ENCODE data around the gene SAMHD1.

DNA sequence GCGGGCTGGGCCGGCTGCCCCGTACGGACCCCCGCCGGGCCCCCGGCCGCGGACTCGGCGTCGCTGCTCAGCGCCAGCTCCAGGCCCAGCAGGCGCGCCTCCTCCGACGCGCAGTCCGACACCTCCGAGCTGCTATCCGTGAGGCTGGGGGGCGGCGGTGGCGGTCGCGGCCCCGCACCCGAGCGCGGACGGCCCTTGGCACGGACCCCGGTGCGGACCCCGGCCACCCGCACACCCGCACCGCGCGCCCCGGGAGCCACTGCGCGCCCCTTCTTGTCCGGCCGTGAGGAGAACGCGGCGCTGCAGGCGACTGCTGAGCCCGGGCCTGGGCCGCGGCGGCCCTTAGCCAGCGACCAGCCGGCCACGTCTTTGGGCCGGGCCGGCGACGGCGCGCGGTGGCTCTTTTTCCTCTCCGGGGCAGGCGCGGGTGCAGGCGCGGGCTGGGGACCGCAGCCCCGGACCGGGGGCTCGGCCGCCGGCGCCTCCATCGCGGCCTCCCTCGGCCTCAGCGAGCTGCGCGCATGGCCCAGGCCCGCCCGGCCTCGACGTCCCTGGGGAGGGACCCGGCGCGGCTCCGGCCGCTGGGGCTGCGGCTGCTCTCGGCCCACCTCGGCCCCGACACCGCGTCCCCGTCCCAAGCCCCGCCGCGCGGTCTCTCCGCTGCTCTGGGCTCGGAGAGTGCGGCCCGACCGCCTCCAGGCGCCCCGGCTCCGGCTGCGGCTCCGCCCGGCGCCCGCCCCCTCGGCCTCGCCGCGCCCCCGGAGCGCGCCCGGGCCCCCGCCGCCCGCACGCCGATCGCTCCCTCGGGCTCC is 88.4 kb downstream of the SAMHD1 start:
- TF ChIP-seq TCF12 (IDR thresholded peaks at IDR 0.05; ENCODE audit: low read depth, low read length), result no peak
- TF ChIP-seq RAD21 (IDR thresholded peaks at IDR 0.05 in 1 of 2, conservative IDR thresholded peaks at IDR 0.05 in 1 of 2; ENCODE audit: low read depth in 2 of 2, low read length in 2 of 2), result no peak
- TF ChIP-seq GTF2F1 (IDR thresholded peaks at IDR 0.05; ENCODE audit: borderline replicate concordance, low read depth, low read length), result no peak
- TF ChIP-seq EZH2 (IDR thresholded peaks at IDR 0.05; ENCODE audit: low read depth, low read length, severe bottlenecking), result no peak
- no peak for TF ChIP-seq YY1 (IDR thresholded peaks at IDR 0.05; ENCODE audit: low read depth, low read length)
- no peak for TF ChIP-seq EP300 (IDR thresholded peaks at IDR 0.05; ENCODE audit: borderline replicate concordance in 1 of 2, low read depth in 2 of 2, low read length in 2 of 2)
- no peak for TF ChIP-seq POLR2A (IDR thresholded peaks at IDR 0.05; ENCODE audit: control extremely low read depth in 1 of 2, low read depth in 2 of 2, low read length in 2 of 2)
